ENCODE measurements around the gene ZNF326.

Gene ZNF326

GRCh38 chr1:89994805-89995597 lies at the start of gene ZNF326:
Gene ZNF326 (plus strand): TSS chr1:89995110. CDS start chr1:89995258, 148 bp downstream.
- peak; percentile 98 for DNase-seq (ENCODE audit: low spot score)

GRCh38 chr1:89945852-89946476 lies 48.9 kb upstream of the ZNF326 start:
- DNase-seq (ENCODE audit: low spot score), result no peak

DNA sequence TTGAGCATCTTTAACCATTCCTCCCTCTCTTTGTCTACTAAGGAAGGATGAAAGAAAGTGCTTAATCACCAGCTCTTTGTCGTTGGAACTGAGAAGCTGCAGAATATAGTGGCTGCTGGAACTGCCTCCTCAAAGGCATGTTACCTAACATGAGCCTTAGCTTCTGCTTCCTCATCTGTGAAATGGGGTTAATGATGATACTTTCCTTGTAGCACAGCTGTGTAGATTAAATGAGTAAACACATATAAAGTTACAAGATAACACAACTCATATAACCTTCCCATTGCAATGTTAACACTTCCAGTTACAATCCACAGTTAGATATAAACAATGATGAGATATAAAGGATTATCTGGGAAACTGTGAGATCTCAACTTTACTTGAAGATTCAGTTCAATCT lies 48.4 kb upstream of the ZNF326 start:
- no peak for DNase-seq (ENCODE audit: low spot score)

DNA sequence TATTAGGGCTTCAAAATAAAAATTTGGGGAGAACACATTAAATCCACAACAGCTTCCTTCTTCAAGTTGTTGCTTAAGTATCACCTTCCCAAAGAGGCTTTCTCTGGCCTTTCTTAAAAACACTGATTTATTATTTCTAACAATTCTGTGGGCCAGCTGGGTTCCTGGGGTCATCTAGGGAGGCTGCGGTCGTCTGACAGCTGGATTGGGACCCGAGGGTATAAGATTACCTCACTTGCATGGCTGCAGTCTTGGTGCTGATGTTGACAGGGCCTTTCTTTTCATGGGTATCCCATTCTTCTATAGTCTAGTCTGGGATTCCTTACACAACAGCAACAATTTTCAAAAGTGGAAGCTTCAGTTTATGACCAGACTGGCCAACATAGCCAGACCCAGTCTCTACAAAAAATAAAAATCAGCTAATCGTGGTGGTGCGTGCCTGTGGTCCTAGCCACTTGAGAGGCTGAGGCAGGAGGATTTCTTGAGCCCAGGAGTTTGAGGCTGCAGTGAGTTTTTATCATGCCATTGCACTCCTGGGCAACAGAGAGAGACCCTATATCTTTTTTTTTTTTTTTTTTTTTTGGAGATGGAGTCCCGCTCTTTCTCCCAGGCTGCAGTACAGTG lies 46.1 kb upstream of the ZNF326 start:
- DNase-seq (ENCODE audit: low spot score), result no peak

DNA sequence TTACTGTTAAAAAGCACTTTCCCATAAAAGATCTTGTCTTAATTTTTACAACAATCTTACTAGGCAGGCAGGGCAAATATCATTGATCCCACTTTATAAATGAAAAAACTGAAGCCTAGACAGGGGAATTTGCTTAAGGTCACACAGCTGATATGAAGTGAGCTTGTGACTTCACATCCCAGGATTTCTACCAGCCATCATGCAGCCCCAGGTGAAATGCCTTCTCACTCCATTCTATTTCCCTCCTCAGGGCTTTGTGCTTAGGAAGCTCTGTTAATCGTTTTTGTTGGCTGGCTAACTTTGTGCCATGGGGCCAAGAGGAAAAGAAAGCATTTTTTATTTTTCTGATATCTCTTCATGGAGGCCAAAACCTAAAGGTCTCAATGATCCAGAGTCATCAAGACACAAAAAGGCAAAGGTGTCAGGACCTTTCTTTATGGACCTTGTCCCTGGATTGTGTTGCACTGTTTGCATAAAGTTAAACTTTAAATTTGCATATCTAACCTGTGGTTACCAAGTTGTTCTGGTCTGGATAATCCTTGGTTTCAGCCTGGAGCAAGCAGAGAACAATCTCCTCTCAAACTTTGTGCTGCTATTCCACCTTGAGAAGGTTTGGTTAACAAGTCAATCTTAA lies 44.8 kb upstream of the ZNF326 start:
- DNase-seq (ENCODE audit: low spot score), result no peak

GRCh38 chr1:89950703-89951102 lies 44.2 kb upstream of the ZNF326 start:
- no peak for DNase-seq (ENCODE audit: low spot score)

DNA sequence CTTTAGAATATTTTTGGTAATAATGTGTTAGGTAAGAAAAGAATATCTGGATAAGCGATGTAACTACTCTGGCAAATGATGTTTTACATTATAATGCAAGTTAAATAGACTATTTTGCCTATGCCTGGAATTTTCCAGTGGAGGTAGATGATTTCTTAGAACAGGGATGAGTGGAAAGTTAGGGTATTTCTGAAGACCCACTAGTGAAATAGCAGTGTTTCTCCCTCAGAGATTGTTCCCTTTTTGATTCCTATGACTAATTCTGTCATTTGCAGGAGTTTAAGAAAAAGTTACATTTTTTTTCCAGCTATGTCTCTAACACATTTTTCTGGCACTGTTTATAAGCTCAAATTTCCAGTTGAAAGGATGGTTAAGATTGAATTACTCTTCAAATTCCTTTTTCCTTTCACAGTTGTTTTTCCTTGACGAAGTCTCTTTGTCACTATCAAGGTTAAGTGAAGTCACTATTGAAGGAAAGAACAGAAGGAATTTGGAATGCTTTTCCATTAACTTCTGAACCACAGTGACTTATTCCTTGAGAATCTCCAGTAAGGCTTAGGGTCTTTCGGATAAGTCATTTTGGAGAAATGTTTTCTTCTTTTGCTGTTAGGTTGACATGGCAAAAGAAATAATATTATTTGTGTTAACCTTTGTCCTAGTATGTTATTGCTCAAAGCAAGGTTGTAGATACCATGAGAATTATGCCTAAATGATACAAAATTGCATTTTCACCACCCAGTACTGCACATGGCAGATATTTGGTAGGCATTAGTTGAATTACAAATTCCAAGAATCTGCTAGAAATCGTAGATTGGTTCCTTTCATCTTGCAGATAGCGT lies 42.9 kb upstream of the ZNF326 start:
- no peak for DNase-seq (ENCODE audit: low spot score)

GRCh38 chr1:89952605-89953130 lies 42.2 kb upstream of the ZNF326 start:
- no peak for DNase-seq (ENCODE audit: low spot score)

DNA sequence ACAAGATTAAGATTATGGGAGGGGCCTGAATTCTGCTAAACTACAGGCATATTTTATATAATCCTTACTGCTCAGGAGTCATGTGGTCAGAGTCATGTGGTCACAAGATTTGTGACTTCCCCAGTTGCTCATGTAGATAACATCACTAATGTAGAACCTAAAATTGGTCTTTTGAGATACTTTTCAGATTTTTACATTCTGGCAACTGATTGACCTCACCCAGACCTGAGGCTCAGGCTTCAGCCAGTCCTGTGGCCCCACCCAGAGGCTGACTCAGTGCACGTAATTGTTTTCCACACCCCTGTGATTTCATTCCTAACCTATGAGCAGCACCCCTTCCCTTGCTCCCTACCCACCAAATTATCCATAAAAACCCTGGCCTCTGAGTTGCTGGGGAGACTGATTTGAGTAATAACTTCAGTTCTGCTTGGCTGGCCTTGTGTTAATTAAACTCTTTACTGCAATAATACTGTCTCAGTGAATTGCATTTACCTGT lies 41.7 kb upstream of the ZNF326 start:
- DNase-seq (ENCODE audit: low spot score), result no peak

DNA sequence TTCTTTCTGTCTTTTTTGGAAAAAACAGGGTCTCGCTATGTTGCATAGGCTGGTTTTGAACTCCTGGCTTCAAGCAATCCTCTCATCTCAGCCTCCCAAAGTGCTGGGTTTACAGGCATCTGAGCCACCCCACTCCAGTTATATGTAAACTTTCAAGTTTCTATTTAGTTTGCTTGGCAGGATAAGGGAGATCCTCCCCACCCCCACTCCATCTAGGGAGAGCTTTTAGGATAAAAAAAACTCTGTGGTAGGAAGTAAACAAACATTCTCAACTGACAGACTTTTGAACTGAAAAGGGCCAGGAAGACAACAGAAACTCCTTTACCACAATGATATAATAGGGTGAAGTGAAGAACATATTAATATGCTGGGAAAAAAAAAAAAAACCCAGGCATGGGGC lies 41.0 kb upstream of the ZNF326 start:
- no peak for DNase-seq (ENCODE audit: low spot score)

GRCh38 chr1:89954401-89954800 lies 40.5 kb upstream of the ZNF326 start:
- no peak for DNase-seq (ENCODE audit: low spot score)

- DNase-seq (ENCODE audit: low spot score), result no peak
These were observed 39.4 kb upstream of the ZNF326 start for GRCh38 chr1:89955311-89956205.

DNA sequence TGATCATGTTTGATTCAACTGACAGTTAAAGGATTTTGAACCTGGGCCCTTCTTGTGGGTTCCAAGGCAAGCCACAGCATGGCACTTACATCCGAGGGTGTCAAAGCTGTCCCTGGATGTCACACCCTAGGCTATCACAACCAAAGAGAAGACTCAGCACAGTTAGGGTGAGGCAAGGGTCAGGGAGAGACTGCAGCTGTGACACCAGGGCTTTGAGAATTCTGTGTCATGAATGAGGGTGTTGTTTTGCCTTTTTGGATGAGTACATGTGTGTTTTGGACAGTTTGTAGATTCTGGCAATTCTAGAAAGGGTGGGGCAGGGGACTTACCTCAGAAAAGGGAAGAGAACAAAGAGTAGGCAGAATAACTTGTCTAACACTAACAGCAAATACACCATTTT lies 37.8 kb upstream of the ZNF326 start:
- no peak for DNase-seq (ENCODE audit: low spot score)

DNA sequence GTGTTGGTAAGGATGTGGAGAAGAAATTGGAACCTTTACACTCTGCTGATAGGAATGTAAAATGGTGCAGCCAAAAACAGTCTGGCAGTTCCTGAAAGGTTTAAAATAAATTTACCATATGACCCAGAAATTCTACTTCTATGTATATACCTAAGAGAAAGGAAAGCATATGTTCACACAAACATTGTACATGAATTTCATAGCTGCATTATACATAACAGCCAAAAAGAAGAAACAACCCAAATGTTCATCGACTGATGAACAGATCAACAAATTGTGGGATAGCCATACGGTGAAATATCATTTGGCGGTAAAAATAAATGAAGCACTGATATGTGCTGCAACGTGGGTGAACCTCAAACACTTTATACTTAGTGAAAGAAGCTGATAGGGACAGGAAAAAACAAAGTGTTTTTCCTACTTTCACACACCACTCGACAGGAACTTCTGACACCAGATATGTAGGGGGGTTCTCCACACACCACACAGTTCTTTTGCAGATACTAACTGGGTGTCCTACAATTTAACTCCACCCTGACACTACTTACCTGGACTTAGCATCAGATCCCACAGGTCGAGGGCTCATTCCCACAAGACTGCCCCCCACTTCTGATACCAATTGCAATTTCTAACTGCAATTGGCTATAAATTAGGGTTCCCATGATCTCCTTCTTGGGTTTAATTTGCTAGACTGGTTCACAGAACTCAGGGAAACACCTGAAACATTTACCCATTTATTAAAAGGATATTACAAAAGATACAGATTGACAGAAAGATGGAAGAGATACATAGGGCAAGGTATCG lies 35.9 kb upstream of the ZNF326 start:
- DNase-seq (ENCODE audit: low spot score), result no peak

- no peak for DNase-seq (ENCODE audit: low spot score)
These were observed 35.2 kb upstream of the ZNF326 start for GRCh38 chr1:89959719-89960118.

GRCh38 chr1:89962024-89962741 lies 32.7 kb upstream of the ZNF326 start:
- DNase-seq (ENCODE audit: low spot score), result no peak

- DNase-seq (ENCODE audit: low spot score), result no peak
These were observed 32.2 kb upstream of the ZNF326 start for GRCh38 chr1:89962742-89963075.

DNA sequence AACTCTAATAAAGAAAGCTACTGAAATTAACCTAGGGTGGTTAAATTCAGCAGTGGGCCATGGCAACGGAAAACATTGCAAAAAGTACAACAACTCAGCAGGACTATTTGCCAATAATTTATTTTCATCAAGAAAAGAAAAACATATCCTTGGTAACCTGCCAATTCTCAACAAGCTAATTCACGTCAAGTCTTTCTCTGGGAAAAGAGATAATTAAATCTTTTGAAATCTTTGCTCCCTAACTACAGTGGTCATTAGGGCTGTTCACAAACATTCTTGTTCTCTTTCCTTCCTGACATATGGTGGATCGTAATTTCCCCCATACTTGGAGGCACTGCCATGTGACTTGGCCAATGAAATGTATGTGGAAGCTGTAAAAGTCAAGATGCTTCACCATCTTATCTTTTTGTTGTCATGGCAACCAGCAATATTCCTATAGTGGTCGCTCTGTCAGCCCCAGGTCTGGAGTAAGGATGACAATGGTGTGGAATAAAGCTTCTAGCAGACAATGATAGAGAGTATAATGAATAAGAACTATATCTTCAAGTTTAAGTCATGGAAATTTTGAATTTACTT lies 29.6 kb upstream of the ZNF326 start:
- no peak for DNase-seq (ENCODE audit: low spot score)

DNA sequence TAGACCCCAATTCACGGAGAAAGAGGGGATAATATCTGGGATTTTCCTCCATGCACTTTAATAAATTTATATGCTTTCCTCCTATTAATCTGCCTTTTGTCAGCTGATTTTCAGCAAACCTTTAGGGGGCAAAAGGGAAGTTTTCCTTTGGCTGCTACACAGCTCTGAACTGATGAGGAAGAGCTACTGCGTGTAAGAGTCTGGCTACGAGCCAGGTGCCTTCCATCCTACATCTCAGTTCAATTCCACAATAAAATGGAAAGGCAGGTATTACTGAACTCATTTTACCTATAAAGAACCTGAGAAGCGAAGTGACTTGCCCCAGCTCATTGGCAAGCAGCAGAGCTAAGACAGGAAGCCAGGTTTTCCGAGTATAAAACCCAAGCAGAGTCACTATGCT lies 28.3 kb upstream of the ZNF326 start:
- DNase-seq (ENCODE audit: low spot score), result no peak
